GM04503 (cell line): ENCODE data around the gene FAM135A.

ENCODE experiments used
- DNase-seq: peaks from one replicate; pipeline ENCODE4 v3.0.0-alpha.2; 2012; ENCODE audit warnings: low read depth

Gene FAM135A

GRCh38 chr6:70413114-70413991 is at the start of gene FAM135A:
FAM135A (plus strand) TSS chr6:70413508; CDS start chr6:70428343, 14,835 bp downstream.
- DNase-seq = peak; percentile 80

DNA sequence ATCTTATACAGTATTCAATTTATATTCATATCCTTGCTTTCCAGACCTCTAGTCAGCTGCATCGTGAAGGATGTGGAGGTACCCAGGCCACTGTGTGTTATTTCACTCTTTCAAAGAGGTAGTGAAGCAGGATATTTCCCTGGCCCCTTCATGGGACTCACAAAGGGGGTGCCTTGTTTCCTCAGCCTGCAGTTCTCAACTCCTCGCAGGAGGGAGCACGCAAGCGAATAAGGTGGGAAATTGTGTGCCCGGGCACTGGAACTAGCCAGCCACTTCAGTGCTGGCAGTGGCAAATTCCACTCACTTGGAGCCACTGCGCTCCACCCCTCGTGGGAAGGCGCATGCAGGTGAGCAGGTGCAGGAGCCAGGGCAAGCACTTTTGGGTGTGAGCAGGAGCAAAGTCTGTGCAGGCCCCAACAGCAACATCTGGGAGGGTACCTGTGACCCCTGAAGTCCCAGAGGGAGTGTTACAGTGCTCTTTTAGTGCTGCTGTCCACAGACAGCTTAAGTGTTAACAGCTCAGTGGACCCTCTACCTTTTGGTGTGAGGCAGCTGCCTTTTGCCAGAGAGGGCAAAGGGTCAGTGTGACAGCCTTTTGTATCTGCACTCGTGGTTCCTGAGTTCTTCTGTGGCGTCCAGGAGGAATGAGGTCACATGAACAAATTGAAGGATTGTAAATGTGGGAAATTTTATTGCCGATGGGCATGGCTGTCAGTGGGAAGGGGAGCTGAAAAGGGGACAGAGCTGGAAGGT is 49.4 kb upstream of the FAM135A start:
- no peak for DNase-seq

- peak; percentile 11 for DNase-seq
Measured at GRCh38 chr6:70369332-70369950, 43.9 kb upstream of the FAM135A start.

GRCh38 chr6:70370496-70370895 is 42.8 kb upstream of the FAM135A start:
- DNase-seq = no peak

- peak; percentile 27 for DNase-seq
Measured at GRCh38 chr6:70371454-70372105, 41.7 kb upstream of the FAM135A start.

GRCh38 chr6:70375166-70375565 is 38.1 kb upstream of the FAM135A start:
- DNase-seq = no peak

- no peak for DNase-seq
Measured at GRCh38 chr6:70375882-70376281, 37.4 kb upstream of the FAM135A start.

- no peak for DNase-seq
Measured at GRCh38 chr6:70376628-70377027, 36.7 kb upstream of the FAM135A start.

- DNase-seq = no peak
Measured at GRCh38 chr6:70377372-70377771, 35.9 kb upstream of the FAM135A start.

DNA sequence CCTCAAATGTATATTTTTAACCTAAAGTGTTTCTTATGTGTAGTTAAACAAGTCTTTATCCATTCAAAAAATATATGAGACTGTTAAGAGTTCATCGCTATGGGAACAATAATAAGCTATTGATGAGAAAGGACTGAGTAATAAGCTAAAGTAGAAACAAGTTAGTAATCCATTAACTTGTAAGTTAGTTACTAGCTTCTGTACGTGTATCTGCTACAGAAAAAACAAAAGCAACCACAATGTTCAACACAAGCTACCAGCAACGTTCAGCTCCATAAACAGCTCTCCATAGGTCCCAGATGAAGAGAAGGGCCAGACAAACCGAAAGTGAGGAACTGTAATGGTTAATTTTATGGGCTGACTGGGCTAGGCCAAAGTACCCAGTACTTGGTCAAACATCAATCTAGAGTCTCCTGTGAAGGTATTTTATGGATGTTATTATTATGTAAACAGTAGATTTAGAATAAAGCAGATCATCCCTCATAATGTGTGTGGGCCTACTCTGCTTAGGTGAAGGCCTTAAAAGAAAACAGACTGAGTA is 33.8 kb upstream of the FAM135A start:
- no peak for DNase-seq

DNA sequence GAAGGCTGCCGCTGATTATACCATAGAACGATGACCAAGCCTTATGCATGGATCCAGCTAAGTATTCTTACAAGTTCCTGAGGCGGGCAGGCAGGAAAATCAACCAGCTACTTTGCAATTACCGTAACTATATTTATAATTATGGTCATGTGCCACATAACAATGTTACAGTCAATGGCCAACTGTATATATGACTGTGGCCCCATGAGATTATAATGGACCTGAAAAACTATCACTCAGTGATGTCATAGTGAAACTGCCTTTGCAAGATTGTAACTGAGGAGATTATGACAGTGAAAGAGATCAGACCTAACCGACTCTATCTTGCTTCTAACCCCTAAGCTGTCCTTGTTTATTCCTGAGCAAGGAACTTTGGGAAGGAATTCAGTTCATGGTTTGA is 33.1 kb upstream of the FAM135A start:
- DNase-seq = no peak

DNA sequence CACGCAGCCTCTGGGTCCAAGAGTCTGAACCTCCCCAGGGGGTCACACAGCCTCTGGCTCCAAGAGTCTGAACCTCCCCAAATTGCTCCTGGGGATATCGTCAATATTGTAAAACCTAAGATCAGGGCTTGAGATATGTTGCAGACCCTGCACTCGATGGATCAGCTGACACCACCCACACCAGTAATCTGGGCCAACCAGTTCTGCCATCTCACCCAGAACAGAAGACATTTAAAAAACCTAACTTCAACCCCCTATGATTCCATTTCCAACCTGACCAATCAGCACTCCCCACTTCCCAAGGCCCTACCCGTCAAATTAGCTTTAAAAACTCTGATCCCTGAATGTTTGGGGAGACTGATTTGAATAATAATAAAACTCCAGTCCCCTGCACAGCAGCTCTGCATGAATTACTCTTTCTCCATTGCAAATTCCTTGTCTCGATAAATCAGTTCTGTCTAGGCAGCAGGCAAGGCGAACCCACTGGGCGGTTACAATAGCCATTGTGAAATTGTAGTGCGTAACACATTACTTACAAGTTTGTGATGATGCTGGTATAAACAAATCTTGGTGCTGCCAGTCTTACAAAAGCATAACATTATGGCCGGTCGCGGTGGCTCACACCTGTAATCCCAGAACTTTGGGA is 32.4 kb upstream of the FAM135A start:
- no peak for DNase-seq

GRCh38 chr6:70381417-70381782 is 31.9 kb upstream of the FAM135A start:
- no peak for DNase-seq

GRCh38 chr6:70385901-70386300 is 27.4 kb upstream of the FAM135A start:
- no peak for DNase-seq

GRCh38 chr6:70388814-70389213 is 24.5 kb upstream of the FAM135A start:
- no peak for DNase-seq

- no peak for DNase-seq
Measured at GRCh38 chr6:70389261-70389660, 24.0 kb upstream of the FAM135A start.

- DNase-seq = no peak
Measured at GRCh38 chr6:70390067-70390466, 23.2 kb upstream of the FAM135A start.

DNA sequence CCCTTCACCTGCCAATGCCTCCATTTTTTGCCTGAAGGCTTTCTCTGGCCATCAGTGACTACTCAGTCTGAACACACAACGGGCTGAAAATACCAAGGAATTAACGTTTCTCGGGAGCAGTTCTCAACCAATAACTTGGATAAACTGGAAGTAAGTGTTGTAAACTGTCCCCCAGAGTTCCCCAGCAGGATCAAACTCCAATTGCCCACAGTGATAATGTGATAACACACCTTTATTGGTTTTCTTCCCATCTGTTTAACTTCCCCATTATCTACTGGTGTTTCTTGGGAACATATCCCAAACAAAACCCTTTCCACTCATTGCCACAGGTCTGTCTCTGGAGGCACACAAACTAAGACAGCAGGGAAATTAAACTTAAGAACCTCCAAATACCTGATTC is 21.8 kb upstream of the FAM135A start:
- no peak for DNase-seq

- no peak for DNase-seq
Measured at GRCh38 chr6:70394518-70395300, 18.6 kb upstream of the FAM135A start.

DNA sequence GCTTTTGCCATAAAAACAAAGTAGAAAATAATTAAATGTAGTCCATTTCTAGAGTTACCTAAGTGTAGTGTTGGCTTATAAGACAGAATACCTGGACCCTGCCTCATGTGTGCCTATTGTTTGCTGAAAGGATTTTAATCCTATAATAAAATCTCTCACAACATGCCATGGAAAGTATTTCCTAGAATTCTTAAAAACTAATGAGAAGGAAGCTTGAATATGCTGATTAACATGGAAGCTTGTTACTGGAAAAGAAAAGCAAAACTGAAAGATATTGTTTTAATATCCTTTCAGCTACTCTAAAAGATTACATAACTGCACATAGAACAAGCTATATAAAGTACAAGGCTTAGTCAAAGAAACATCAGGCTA is 18.0 kb upstream of the FAM135A start:
- no peak for DNase-seq

GRCh38 chr6:70396163-70396562 is 17.1 kb upstream of the FAM135A start:
- no peak for DNase-seq
